ENCODE measurements around the gene IFFO2. TPM values are rescaled to one million over a fixed set of nuclear protein-coding genes. Genes with fewer than 3 reads are reported as not detected.
A peak's percentile ranks its signal among the peaks of the same experiment; 100 is the strongest.

Gene IFFO2
- total and polyA plus RNA-seq, 10 of the 15 experiments (the other 5 are each of a cell fraction or from before 2014, with no cell fraction given) = 1.2 to 18.4 (median 6.7) TPM

DNA sequence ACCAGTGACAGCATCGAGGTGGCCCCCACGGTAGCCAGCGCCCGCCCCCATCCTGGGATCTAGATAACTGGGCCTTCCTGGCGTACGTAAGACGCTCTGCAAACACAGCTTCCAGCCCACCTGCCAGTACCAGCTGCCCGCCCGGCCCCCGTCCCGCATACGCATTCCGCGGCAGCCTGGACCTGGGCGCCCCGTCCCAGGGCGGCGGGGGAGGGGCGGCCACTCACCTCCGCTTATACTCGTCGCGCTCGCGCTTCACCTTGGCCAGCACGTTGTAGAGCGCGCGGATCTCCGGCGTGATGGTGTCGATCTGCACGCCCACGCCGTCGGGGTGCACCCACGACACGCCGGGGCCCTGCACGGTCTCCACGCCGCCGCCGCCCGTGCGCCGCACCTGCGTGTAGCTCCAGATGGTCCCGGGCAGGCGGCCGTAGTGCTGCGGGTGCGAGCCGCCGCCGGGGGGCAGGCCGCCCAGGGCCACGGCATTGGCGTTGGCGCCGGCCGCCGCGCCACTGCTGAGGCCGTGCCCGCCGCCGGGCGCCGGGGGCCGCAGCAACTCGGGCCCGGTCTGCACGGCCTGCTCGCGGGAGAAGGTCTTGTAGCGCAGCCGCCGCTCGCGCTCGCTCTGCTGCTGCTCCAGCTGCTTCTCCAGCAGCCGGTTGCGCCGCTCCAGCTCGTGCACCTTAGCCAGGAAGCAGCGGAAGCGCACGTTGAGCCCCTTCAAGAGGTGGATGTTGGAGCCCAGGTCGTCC, 859 bp downstream of the IFFO2 start:
- Histone ChIP-seq H3K4me3 (peak overlapping the region; percentile 70), H3K79me2 (ENCODE audit: control insufficient read depth, insufficient read depth, low read length) (peaks cover 40% of the 10 kb centered on the region), H4K20me1 (ENCODE audit: control insufficient read depth, insufficient read depth) (0 out of 2 replicates have a peak, but pooled peaks cover 2% of the 10 kb centered on the region), H2AFZ (ENCODE audit: control insufficient read depth, low read depth, low read length) (peak overlapping the region; percentile 74), H3K27me3 (replicated peaks in 1 of 2; ENCODE audit: control insufficient read depth in 2 of 2, insufficient read depth in 2 of 2, low read length in 1 of 2) (peaks cover 1 to 3% of the 10 kb centered on the region in 2 experiments; a peak in 3 of 4 replicates), H3K27ac (ENCODE audit: control insufficient read depth, insufficient read depth) (peak overlapping the region; percentile 8; the same call in 1 of the 2 replicates), H3K9me3 (replicated peaks; ENCODE audit: control insufficient read depth, insufficient read depth, low read length) (no peaks in the 10 kb centered on the region), H3K36me3 (ENCODE audit: control insufficient read depth in 2 of 2, insufficient read depth in 2 of 2, low read length in 1 of 2) (no peaks in the 10 kb centered on the region), H3K9ac (ENCODE audit: control insufficient read depth, insufficient read depth, low read length) (peak overlapping the region; percentile 52; the same call in 1 of the 2 replicates), H3K4me2 (ENCODE audit: control insufficient read depth, insufficient read depth) (peak overlapping the region; percentile 98), H3K4me1 (ENCODE audit: control insufficient read depth, insufficient read depth, low read length) (peaks cover 50% of the 10 kb centered on the region)
- DNase-seq (ENCODE audit: low read depth, low spot score) (no peak), ATAC-seq (peak; percentile 18), FAIRE-seq (no peak)
- in situ Hi-C loops (cut with MboI) = no loop called here
- no TSS peak for BruUV-seq (replicated peaks)
- under 1% methylated on average over 88 of the region's 90 CpGs for WGBS (ENCODE audit: insufficient coverage, insufficient replicate concordance, low lambda C conversion rate, missing lambda C conversion rate)
- ChIA-PET CTCF (interaction anchor here (0.9 to 11.6 kb wide), 7 partner anchors 28 to 149 kb away, joined by 3 to 117 read pairs (median 4); no protein-coding TSS in a partner anchor), RAD21 (ENCODE audit: unreplicated experiment) (interaction anchor here (0.6 to 3.7 kb wide), 5 partner anchors 28 to 53 kb away, joined by 4 to 36 read pairs (median 5); partner anchors contain the start of gene ALDH4A1), SMC1A (ENCODE audit: uncharacterized antibody, unreplicated experiment) (interaction anchor here (1.1 to 4.9 kb wide), 3 partner anchors 28 to 53 kb away, joined by 3 to 27 read pairs (median 8); partner anchors contain the start of gene ALDH4A1), POLR2A (interaction anchor here (3.0 kb wide), 1 partner anchor 28 kb away, joined by 13 read pairs; no protein-coding TSS in a partner anchor)
- intact Hi-C loops (cut with micrococcal nuclease; ENCODE audit: unreplicated experiment) = loop anchor here (1.0 to 10.0 kb wide), 2 partner anchors 56 to 249 kb away; no protein-coding TSS in a partner anchor
- no peak for TF ChIP-seq SREBF2 (IDR thresholded peaks at IDR 0.05; ENCODE audit: low read length)
- no peak for TF ChIP-seq HDAC6 (IDR thresholded peaks at IDR 0.05; ENCODE audit: unreplicated experiment)
- TF ChIP-seq POLR2AphosphoS5 (IDR thresholded peaks at IDR 0.05; ENCODE audit: low read length) = no peak
- no peak for TF ChIP-seq STAT1 (conservative IDR thresholded peaks at IDR 0.05)
- TF ChIP-seq CEBPB (IDR thresholded peaks at IDR 0.05; ENCODE audit: borderline replicate concordance in 1 of 2, low read depth in 2 of 2, low read length in 2 of 2) = no peak
- no peak for TF ChIP-seq KAT2A (conservative IDR thresholded peaks at IDR 0.05; ENCODE audit: control insufficient read depth, low read depth, low read length)
- TF ChIP-seq, protein P1, sequence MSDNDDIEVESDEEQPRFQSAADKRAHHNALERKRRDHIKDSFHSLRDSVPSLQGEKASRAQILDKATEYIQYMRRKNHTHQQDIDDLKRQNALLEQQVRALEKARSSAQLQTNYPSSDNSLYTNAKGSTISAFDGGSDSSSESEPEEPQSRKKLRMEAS (IDR thresholded peaks at IDR 0.05; ENCODE audit: low read depth, low read length) = peak; percentile 19; the same call in 1 of the 2 replicates
- TF ChIP-seq HDAC2 (IDR thresholded peaks at IDR 0.05) = no peak
- TF ChIP-seq LARP7 (IDR thresholded peaks at IDR 0.05) = peak; percentile 92
- TF ChIP-seq, protein P2, sequence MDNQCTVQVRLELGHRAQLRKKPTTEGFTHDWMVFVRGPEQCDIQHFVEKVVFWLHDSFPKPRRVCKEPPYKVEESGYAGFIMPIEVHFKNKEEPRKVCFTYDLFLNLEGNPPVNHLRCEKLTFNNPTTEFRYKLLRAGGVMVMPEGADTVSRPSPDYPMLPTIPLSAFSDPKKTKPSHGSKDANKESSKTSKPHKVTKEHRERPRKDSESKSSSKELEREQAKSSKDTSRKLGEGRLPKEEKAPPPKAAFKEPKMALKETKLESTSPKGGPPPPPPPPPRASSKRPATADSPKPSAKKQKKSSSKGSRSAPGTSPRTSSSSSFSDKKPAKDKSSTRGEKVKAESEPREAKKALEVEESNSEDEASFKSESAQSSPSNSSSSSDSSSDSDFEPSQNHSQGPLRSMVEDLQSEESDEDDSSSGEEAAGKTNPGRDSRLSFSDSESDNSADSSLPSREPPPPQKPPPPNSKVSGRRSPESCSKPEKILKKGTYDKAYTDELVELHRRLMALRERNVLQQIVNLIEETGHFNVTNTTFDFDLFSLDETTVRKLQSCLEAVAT (IDR thresholded peaks at IDR 0.05) = no peak
- TF ChIP-seq MYB (IDR thresholded peaks at IDR 0.05; ENCODE audit: borderline replicate concordance, low read depth, low read length) = no peak
- no peak for TF ChIP-seq MYC (IDR thresholded peaks at IDR 0.05; ENCODE audit: insufficient read depth, insufficient read length, insufficient replicate concordance, low read length, severe bottlenecking)
- TF ChIP-seq SMARCA5 (IDR thresholded peaks at IDR 0.05) = peak; percentile 68
- peak; percentile 49 to 94; a peak in 3 of 4 replicates for TF ChIP-seq BHLHE40 (IDR thresholded peaks at IDR 0.05; ENCODE audit: borderline replicate concordance in 1 of 2, low read depth in 2 of 2, low read length in 1 of 2)
- TF ChIP-seq, protein P3, sequence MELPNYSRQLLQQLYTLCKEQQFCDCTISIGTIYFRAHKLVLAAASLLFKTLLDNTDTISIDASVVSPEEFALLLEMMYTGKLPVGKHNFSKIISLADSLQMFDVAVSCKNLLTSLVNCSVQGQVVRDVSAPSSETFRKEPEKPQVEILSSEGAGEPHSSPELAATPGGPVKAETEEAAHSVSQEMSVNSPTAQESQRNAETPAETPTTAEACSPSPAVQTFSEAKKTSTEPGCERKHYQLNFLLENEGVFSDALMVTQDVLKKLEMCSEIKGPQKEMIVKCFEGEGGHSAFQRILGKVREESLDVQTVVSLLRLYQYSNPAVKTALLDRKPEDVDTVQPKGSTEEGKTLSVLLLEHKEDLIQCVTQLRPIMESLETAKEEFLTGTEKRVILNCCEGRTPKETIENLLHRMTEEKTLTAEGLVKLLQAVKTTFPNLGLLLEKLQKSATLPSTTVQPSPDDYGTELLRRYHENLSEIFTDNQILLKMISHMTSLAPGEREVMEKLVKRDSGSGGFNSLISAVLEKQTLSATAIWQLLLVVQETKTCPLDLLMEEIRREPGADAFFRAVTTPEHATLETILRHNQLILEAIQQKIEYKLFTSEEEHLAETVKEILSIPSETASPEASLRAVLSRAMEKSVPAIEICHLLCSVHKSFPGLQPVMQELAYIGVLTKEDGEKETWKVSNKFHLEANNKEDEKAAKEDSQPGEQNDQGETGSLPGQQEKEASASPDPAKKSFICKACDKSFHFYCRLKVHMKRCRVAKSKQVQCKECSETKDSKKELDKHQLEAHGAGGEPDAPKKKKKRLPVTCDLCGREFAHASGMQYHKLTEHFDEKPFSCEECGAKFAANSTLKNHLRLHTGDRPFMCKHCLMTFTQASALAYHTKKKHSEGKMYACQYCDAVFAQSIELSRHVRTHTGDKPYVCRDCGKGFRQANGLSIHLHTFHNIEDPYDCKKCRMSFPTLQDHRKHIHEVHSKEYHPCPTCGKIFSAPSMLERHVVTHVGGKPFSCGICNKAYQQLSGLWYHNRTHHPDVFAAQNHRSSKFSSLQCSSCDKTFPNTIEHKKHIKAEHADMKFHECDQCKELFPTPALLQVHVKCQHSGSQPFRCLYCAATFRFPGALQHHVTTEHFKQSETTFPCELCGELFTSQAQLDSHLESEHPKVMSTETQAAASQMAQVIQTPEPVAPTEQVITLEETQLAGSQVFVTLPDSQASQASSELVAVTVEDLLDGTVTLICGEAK (IDR thresholded peaks at IDR 0.05; ENCODE audit: borderline replicate concordance) = no peak

Data from GM12878 (cell line).